Mesothelial cell of epicardium (in vitro differentiated cells): ENCODE data around the gene TSPAN6. TPM values are rescaled to one million over a fixed set of nuclear protein-coding genes. Genes with fewer than 3 reads are reported as not detected.

ENCODE experiments used
- DNase-seq, 2 experiments: peaks; one replicate each; pipeline ENCODE4 v3.0.0; 2021; ENCODE audit warnings: low spot score in 2 of 2; ENCODE audit not compliant: unreplicated experiment in 2 of 2
- H3K27ac Mint-ChIP-seq: 2 replicates; pipeline ENCODE4 v1.8.0; 2021; ENCODE audit warnings: mixed read lengths
- H3K27me3 Mint-ChIP-seq: 2 replicates; pipeline ENCODE4 v1.8.0; 2021; ENCODE audit warnings: low read depth, mixed read lengths
- H3K36me3 Mint-ChIP-seq: 2 replicates; pipeline ENCODE4 v1.8.0; 2021; ENCODE audit warnings: mixed read lengths
- H3K4me1 Mint-ChIP-seq: 2 replicates; pipeline ENCODE4 v1.8.0; 2021; ENCODE audit warnings: mixed read lengths
- H3K4me3 Mint-ChIP-seq: 2 replicates; pipeline ENCODE4 v1.8.0; 2021; ENCODE audit warnings: mild to moderate bottlenecking, moderate library complexity, mixed read lengths
- H3K9me3 Mint-ChIP-seq: 2 replicates; pipeline ENCODE4 v1.8.0; 2021; ENCODE audit warnings: mixed read lengths
- total RNA-seq: library from RNA; stranded (reverse); gene quantifications from 3 replicates; pipeline ENCODE4 v1.2.1, GENCODE V29; 2021
- TF ChIP-seq, protein P1 (sequence below): fragments of 200-600 bp; sonication (generic); IDR thresholded peaks from one replicate; pipeline ENCODE4 v1.5.0; 2021; ENCODE audit warnings: antibody characterized with exemption; ENCODE audit not compliant: unreplicated experiment

The TSPAN6 gene
- total RNA-seq, 1 donor from 2014 or later: 99.0 TPM

DNA sequence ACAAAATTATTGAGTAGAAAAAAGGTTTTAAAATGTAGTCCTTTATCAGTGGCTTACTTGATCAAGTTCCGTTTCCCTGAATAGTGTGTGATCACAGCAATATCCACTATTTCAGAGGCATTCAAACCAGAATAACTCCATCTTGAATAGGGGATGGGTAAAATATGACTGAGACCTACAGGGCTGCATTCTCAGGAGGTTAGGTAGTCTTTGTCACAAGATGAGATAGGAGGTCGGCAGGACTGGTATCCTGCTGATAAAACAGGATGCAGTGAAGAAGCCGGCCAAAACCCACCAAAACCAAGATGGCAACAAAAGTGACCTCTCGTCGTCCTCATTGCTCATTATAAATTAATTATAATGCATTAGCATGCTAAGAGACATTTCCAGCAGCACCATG is 24.7 kb downstream of the TSPAN6 start:
- H3K27ac Mint-ChIP-seq: no peak overlapping the region
- no peak overlapping the region for H3K4me3 Mint-ChIP-seq
- peaks cover 29% of the 10 kb centered on the region for H3K9me3 Mint-ChIP-seq

DNA sequence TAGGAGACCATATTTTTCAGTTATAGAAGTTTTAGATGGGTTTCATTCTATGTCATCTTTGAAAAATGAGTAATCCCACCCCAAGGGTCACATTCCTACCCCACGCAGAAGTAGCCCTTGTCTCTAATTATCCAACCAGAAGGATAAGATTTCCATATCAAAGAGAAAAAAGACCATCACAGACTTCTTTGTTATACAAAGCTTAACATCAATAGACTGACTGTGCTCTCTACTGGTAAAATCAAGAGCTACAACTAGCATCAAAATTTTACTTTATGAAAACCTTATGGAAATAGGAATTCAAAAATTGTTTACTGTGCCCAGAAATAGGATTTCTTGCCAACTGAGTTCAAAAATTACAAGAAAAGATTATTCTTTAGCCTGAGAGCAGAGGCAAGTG is 27.0 kb downstream of the TSPAN6 start:
- no peak for DNase-seq
- Mint-ChIP-seq H3K27me3 (no peaks in the 10 kb centered on the region), H3K36me3 (no peaks in the 10 kb centered on the region), H3K27ac (no peak overlapping the region), H3K4me1 (peaks cover 8% of the 10 kb centered on the region), H3K9me3 (peaks cover 24% of the 10 kb centered on the region), H3K4me3 (no peak overlapping the region)
- TF ChIP-seq, protein P1, sequence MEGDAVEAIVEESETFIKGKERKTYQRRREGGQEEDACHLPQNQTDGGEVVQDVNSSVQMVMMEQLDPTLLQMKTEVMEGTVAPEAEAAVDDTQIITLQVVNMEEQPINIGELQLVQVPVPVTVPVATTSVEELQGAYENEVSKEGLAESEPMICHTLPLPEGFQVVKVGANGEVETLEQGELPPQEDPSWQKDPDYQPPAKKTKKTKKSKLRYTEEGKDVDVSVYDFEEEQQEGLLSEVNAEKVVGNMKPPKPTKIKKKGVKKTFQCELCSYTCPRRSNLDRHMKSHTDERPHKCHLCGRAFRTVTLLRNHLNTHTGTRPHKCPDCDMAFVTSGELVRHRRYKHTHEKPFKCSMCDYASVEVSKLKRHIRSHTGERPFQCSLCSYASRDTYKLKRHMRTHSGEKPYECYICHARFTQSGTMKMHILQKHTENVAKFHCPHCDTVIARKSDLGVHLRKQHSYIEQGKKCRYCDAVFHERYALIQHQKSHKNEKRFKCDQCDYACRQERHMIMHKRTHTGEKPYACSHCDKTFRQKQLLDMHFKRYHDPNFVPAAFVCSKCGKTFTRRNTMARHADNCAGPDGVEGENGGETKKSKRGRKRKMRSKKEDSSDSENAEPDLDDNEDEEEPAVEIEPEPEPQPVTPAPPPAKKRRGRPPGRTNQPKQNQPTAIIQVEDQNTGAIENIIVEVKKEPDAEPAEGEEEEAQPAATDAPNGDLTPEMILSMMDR: no peak

More for the DNA sequence above, 24.7 kb downstream of the TSPAN6 start:
- Mint-ChIP-seq H3K4me1 (peaks cover 12% of the 10 kb centered on the region), H3K27me3 (no peaks in the 10 kb centered on the region), H3K36me3 (no peaks in the 10 kb centered on the region)
- DNase-seq: no peak
- TF ChIP-seq, protein P1: no peak

DNA sequence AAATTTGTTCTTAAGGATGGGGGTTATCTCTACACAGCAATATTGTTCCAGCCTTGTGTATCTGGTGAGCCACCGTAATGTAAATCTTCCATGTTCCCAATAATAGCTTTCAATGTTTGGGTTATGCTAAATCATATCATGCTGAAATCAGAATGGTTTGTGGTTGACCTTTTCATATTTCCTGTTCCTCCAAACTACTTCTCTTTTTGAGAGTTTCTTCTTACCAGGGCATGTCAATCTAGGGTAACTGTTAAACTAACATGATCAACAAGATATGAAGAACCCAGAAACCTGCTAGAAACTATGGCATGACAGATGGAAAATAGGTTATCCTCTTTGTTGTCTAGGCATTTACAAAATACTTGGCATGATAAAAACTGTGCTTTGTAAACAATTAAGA is 29.9 kb downstream of the TSPAN6 start:
- Mint-ChIP-seq H3K36me3 (no peaks in the 10 kb centered on the region), H3K4me1 (peaks cover 5% of the 10 kb centered on the region), H3K9me3 (peaks cover 31% of the 10 kb centered on the region), H3K4me3 (no peak overlapping the region), H3K27me3 (no peaks in the 10 kb centered on the region), H3K27ac (no peak overlapping the region)
- TF ChIP-seq, protein P1: no peak
- no peak for DNase-seq

DNA sequence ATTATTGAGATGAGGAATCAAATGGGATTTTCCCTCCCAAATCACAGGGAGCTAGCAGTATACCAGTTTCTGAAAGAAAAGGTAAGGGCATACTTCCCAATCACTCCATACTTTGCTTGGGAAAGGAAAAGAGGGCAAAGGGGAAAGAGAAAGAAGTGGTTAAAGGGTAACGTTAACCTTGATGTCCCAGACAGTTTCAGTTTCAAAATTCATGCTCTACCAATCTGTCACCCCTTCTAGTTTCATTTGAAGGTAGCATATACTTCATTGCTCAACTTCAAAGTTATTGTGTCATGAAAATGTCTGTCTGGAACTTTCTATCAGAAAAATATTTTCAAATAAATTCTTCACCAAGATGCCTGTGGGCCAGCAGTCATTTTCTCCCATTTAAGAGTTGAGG is 35.8 kb downstream of the TSPAN6 start:
- Mint-ChIP-seq H3K27me3 (no peaks in the 10 kb centered on the region), H3K36me3 (no peaks in the 10 kb centered on the region), H3K9me3 (peaks cover 22% of the 10 kb centered on the region), H3K27ac (no peak overlapping the region), H3K4me1 (peaks cover 14% of the 10 kb centered on the region), H3K4me3 (no peak overlapping the region)
- no peak for DNase-seq
- TF ChIP-seq, protein P1: no peak

DNA sequence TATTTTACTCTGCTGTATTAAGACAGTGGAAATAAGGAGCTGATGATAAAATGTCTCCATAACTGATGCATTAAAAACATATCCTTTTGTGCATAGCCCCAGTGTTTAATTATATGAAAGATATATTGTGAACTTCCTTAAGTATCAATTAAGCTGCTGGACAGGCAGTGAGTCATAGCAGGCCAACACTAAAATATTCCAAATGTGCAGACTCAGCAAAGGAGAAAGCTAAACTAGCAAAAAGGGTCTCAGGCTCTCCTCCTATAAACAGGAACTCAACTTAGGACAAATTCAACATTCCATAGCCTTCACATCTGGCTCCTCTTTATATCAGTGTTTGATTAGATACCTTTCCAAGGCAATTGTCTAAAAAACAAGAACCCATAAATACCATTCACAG is 36.3 kb downstream of the TSPAN6 start:
- no peaks in the 10 kb centered on the region for H3K27me3 Mint-ChIP-seq
- no peak for DNase-seq
- H3K27ac Mint-ChIP-seq: no peak overlapping the region
- peaks cover 27% of the 10 kb centered on the region for H3K9me3 Mint-ChIP-seq
- H3K4me1 Mint-ChIP-seq: peaks cover 14% of the 10 kb centered on the region
- no peaks in the 10 kb centered on the region for H3K36me3 Mint-ChIP-seq
- H3K4me3 Mint-ChIP-seq: no peak overlapping the region
- TF ChIP-seq, protein P1: no peak

DNA sequence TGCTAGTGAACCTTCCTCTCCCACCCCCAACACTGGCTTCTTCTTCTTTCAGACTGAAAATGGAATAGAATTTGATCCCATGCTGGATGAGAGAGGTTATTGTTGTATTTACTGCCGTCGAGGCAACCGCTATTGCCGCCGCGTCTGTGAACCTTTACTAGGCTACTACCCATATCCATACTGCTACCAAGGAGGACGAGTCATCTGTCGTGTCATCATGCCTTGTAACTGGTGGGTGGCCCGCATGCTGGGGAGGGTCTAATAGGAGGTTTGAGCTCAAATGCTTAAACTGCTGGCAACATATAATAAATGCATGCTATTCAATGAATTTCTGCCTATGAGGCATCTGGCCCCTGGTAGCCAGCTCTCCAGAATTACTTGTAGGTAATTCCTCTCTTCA is 37.1 kb downstream of the TSPAN6 start:
- Mint-ChIP-seq H3K4me1 (peaks cover 14% of the 10 kb centered on the region), H3K4me3 (no peak overlapping the region), H3K9me3 (peaks cover 28% of the 10 kb centered on the region), H3K27ac (no peak overlapping the region), H3K36me3 (no peaks in the 10 kb centered on the region), H3K27me3 (no peaks in the 10 kb centered on the region)
- DNase-seq: no peak
- TF ChIP-seq, protein P1: no peak
